ENCODE measurements around the gene TEX38. TPM values are rescaled to one million over a fixed set of nuclear protein-coding genes. Genes with fewer than 3 reads are reported as not detected.

TEX38 gene
- total RNA-seq, 1 experiment from 2014 or later: not detected

- no peak overlapping the region for H3K4me3 ChIP-seq (ENCODE audit: low read depth in 2 of 2, low read length in 2 of 2)
- H3K4me1 ChIP-seq (ENCODE audit: control insufficient read depth, insufficient read depth, low read length): no peaks in the 10 kb centered on the region
- H3K27ac ChIP-seq (ENCODE audit: low read length): no peak overlapping the region
- intact Hi-C loops (cut with micrococcal nuclease; ENCODE audit: unreplicated experiment) (no loop called here), in situ Hi-C loops (cut with HindIII; ENCODE audit: low pct_unique_long_range_greater_than_20kb, low sequenced_read_pairs) (no loop called here)
- TF ChIP-seq CTCF (IDR thresholded peaks at IDR 0.05) (no peak), POLR2AphosphoS5 (IDR thresholded peaks at IDR 0.05; ENCODE audit: low read depth, low read length) (no peak), TCF7L2 (IDR thresholded peaks at IDR 0.05; ENCODE audit: low read depth, low read length) (no peak), REST (IDR thresholded peaks at IDR 0.05; ENCODE audit: insufficient read depth in 1 of 2, low read depth in 2 of 2, low read length in 1 of 2) (no peak), SIN3A (IDR thresholded peaks at IDR 0.05; ENCODE audit: borderline replicate concordance, insufficient read depth, low read depth, low read length) (no peak)
- no peak for DNase-seq (ENCODE audit: low read depth, low spot score)
- no TSS peak for BruUV-seq (replicated peaks)
- no peak for ATAC-seq
- peaks cover 26% of the 10 kb centered on the region for H3K36me3 ChIP-seq (ENCODE audit: control insufficient read depth, insufficient read depth, low read length)
- H3K27me3 ChIP-seq (ENCODE audit: control insufficient read depth, insufficient read depth, low read length): no peaks in the 10 kb centered on the region
- ChIA-PET POLR2A (no interaction called here), CTCF (no interaction called here)
- H3K9me3 ChIP-seq (ENCODE audit: control insufficient read depth, insufficient read depth, low read depth, low read length): no peaks in the 10 kb centered on the region
Measured at GRCh38 chr1:46677339-46677738, 5.7 kb downstream of the TEX38 start.

- intact Hi-C loops (cut with micrococcal nuclease; ENCODE audit: unreplicated experiment) (no loop called here), in situ Hi-C loops (cut with HindIII; ENCODE audit: low pct_unique_long_range_greater_than_20kb, low sequenced_read_pairs) (no loop called here)
- DNase-seq (ENCODE audit: low read depth, low spot score) (no peak), ATAC-seq (no peak)
- ChIA-PET POLR2A (no interaction called here), CTCF (no interaction called here)
- Histone ChIP-seq H3K36me3 (ENCODE audit: control insufficient read depth, insufficient read depth, low read length) (peaks cover 30% of the 10 kb centered on the region), H3K9me3 (ENCODE audit: control insufficient read depth, insufficient read depth, low read depth, low read length) (no peaks in the 10 kb centered on the region), H3K4me1 (ENCODE audit: control insufficient read depth, insufficient read depth, low read length) (no peaks in the 10 kb centered on the region), H3K4me3 (ENCODE audit: low read depth in 2 of 2, low read length in 2 of 2) (no peak overlapping the region), H3K27me3 (ENCODE audit: control insufficient read depth, insufficient read depth, low read length) (no peaks in the 10 kb centered on the region), H3K27ac (ENCODE audit: low read length) (no peak overlapping the region)
- no TSS peak for BruUV-seq (replicated peaks)
- no peak for TF ChIP-seq SIN3A (IDR thresholded peaks at IDR 0.05; ENCODE audit: borderline replicate concordance, insufficient read depth, low read depth, low read length)
- no peak for TF ChIP-seq TCF7L2 (IDR thresholded peaks at IDR 0.05; ENCODE audit: low read depth, low read length)
- no peak for TF ChIP-seq POLR2AphosphoS5 (IDR thresholded peaks at IDR 0.05; ENCODE audit: low read depth, low read length)
- no peak for TF ChIP-seq CTCF (IDR thresholded peaks at IDR 0.05)
- no peak for TF ChIP-seq REST (IDR thresholded peaks at IDR 0.05; ENCODE audit: insufficient read depth in 1 of 2, low read depth in 2 of 2, low read length in 1 of 2)
Measured at GRCh38 chr1:46679789-46680573, 8.3 kb downstream of the TEX38 start.

Measured in Panc1 (cell line).